HG03575 (cell line): ENCODE results near the gene SH3PXD2A.

Experiments
- ATAC-seq: cut with Tn5 transposase; IDR thresholded peaks from one replicate; pipeline ENCODE4 v1.9.1; 2021; ENCODE audit not compliant: unreplicated experiment, insufficient number of reproducible peaks, low FRiP score; ENCODE audit errors: extremely low read depth

SH3PXD2A gene

DNA sequence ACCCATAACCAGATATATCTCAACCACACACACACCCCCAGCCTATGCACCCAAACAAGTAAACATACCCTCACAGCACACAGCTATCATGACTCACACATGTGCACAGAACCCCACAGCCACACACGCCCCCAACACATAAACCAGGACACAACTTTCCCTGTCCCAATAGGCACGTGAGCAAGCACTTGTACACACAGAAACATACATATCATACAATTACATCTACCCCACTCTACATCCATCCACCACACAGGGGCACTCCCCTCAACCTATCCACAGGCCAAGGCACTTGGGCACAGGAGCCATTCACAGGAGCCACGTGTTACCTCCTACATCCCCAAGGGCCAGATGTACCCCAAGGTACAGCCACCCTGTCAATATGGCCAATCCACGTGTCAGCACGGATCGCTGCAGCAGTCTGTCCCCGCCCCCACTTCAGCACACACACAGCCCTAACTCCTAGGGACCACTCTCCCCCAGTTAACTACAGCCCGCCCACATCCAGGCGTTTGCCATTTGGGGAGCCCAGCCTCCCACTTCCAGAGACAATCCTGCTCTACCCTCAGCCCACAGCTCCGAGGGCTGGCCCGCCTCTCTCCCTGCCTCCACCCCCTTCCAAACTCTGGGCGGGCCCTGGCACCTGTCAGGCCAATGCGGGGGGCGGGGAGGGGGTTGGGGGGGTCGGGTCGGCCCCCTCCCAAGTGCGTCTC, 163.5 kb downstream of the SH3PXD2A start:
- ATAC-seq = no peak

DNA sequence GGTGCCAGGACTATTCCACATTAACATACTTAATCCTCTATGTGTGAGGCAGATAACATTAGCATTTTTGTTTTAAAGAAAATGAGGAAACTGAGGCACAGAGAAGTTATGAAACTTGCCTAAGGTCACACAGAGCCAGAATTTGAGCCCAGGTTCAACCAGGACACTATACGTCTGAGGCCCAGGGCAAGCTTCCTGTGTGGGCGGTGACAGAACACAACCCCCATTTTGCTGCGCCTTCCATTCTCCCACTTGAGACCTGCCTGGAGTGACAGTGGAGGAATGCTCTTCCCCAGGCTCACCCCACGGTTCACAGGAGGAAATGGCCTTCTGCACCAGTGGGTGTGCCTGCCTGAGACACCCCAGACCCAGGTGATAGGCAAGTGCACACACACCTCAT, 164.1 kb downstream of the SH3PXD2A start:
- no peak for ATAC-seq

DNA sequence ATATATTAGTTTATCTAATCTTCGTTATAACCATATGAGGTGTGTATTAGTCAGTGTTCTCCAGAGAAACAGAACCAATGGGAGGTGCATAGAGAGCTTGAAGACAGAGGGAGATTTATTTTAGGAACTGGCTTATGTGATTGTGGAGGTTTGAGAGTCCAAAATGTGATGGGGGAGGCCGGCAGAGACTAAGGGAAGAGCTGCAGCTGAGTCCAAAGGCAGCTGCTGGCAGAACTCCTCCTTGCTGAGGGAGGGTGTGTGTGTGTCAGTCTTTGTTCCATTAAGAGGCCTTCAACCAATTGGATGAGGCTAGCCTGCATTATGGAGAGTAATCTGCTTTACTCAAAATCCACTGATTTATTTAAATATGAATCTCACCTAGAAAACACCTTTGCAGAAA, 165.1 kb downstream of the SH3PXD2A start:
- ATAC-seq = no peak

DNA sequence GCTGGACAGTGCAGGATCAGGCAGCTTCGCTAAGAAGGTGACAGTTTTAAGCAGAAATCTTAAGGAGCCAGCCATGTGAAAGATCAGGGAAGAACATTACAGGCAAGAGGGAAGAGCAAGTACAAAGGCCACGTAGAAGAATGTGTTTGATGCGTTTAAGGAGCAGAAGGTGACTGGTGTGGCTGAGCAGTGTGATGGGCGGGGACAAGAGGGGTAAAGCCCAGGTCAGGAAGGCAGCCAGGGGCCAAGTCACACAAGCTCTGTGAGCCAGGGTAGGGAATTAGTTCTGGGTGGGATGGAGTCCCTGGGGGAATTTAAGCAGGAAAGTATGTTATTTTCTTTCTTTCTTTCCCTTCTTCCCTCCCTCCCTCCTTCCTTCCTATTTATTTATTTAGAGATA, 166.9 kb downstream of the SH3PXD2A start:
- no peak for ATAC-seq

DNA sequence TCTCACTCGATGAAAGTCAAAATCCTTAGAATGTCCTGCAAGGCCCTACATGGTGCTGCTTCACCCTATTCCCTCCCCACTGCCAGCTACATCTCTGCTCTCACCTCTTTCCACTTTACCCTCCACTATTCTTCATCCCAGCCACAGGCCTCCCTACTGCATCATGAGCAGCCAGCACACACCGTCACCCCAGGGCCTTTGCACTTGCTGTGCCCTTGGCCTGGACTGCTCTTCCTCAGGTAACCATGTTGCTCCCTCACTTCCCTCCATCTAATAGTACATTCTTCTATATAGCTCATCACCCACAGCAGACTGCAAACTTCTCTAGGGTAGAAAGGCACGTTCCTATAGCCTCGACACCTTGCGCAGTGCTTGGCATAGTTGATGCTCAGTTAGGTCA, 167.7 kb downstream of the SH3PXD2A start:
- ATAC-seq = no peak

DNA sequence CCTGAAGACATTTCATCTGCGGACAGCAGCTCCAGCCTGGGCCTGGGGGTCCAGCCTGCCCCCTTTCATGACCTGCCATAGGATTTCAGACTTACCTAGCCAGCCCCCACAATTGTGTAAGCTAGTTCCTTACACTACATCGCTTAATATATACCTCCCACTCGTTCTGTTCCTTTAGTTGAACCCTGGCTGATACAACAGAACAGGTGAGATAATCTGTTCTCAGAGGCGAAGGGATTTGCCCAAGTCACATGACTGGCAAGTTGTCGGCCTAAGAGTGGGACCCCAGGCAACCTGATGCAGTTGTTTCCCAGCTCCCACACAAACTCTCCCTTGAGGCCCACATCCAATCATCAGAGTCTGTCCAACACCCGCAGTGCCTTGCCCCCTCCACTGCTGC, 168.2 kb downstream of the SH3PXD2A start:
- ATAC-seq = no peak

DNA sequence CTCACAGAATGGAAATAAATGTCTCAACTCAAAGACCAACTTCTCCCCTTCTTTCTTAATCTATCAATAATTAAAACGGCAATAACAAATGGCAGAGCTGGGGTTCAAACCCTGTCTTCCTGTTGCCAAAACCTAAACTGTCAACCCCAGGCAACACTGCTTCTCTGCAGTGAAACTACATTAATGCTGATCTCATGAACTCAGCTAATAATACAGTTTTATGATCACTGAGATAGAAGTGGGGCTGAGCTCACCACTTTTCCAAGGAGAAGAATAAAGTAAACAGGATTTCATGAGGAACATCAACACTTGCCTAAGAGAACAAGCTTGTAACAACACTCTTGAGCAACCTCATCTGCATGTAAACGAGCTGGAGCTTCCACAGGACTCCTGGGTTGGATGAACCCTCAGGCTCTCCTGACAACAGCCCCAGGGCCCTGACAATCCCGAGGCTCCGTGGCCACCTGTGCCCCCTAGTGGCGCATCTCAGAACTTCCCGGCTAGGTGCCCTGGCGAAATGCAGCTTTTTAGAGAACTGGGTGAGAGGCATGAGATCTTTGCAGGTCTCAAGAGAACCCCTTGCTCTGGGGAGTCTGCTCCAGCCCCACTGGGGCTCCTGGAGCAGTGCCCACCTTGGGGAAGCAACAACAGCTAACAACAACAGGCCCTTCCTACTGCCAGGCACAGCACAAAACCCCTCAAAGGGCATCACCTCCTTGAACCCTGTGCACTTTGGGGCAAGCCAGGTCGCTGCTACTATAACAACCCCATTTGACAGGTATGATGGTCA, 169.3 kb downstream of the SH3PXD2A start:
- no peak for ATAC-seq

DNA sequence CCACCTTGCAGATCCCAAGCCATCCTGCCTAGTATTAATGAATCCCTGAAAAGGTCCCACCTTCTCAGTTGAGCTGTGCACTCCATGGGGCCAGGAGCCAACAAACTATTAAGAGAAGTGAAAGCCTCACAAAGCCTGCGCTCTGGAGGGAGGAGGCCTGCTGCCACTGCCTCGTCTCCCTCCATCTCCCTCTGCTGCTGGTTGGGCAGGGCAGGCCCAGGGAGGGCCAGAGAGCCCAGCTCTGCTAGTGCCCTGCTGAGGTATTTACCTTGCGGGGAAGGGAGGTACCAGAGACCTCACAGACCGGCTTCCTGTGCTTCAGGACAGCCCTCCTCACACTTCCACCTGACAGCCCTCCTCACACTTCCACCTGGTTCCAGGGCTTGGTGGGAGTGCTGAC, 171.5 kb downstream of the SH3PXD2A start:
- no peak for ATAC-seq

DNA sequence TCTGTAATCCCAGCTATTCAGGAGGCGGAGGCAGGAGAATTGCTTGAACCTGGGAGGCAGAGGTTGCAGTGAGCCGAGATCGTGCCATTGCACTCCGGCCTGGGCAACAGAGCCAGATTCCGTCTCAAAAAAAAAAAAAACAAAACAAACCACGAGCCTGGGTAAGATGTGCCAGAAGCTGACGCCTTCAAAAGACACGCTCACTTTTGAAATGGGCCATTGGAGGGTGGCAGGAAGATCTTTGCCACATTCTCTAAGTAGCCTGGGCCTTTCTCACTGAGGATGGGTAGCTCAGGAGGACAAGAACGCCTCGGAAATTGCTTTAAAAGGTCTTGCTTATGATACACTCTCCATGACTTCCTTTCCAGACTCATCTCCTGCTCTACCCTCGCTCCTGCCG, 172.7 kb downstream of the SH3PXD2A start:
- no peak for ATAC-seq

DNA sequence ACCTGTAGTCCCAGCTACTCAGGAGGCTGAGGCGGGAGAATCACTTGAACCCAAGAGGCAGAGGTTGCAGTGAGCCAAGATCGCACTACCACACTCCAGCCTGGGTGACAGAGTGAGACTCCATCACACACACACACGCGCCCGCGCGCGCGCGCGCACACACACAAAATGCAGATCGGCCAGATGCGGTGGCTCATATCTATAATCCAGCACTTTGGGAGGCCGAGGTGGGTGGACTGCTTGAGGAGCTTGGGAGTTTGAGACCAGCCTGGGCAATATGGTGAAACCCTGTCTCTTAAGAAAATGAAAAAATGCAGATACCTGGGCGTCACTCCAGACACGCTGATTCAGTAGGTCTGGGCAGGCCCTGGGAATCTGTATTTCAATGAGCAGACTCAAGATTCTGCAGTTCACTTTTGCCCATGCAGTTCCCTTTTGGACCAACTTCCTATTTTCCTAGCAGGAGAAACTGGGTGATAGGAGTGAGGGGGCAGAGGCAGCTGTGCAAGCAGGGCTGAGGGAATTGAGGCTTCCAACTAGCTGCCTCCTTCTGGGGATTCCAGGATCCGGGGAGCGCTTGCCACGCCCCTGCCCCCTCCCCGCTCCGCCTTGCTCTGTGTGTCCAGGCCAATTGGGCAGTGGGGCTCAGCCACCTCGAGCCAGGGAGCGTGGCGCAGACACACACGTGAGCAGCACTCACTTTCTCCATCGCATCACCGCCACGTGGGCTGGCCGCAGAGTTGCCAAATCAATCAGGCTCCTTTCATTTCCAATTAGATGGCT, 173.6 kb downstream of the SH3PXD2A start:
- ATAC-seq = no peak

DNA sequence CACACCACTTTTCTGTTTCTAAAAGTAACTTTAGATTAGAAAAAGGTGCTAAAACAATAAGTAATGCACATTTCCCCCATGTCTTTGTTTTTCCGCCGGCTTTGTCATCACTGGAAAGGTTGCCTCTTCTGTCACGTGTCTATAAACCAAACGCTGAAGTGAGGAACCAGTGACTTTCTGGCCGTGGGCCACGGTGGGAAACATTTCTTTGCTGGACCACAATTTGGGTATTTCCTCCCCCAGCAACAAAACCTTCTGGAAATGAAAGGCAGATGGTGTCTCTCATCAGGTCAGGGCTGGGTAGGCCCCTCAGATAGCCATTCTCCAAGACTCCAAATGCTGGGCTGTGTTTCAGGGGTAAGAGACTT, 174.5 kb downstream of the SH3PXD2A start:
- no peak for ATAC-seq

DNA sequence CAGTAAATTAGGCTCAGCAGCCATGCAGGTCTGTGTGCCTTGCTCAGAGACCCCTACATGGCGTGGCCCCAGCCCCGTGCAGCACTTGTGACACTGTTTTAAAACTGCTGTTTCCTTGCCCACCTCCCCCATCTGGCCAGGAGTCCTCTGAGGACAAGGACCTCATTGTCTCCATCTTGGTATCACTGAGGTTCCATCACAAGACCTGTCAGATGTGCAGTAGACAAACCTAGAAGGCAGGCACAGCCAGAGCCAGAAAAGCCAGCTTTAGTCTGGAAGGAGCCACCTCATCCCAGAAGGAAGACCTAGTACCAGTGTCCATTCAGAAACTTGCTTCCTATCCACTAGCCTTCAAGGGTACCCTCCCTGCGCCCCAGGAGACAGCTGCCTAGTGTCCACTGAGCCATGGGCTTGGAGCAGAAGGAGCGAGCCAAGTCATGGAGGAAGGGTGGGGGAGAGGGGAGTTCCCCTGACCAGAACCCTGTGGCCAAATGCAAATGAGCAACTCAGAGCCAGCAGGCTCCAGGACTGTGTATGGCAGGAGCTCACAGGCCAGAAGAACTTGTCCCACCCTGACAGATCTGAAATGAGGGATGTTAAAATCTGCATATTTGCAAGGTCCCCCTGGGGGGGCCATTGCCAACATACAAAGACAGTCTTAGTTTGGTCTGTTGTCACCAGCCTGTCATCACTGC, 176.1 kb downstream of the SH3PXD2A start:
- peak; percentile 52 for ATAC-seq

DNA sequence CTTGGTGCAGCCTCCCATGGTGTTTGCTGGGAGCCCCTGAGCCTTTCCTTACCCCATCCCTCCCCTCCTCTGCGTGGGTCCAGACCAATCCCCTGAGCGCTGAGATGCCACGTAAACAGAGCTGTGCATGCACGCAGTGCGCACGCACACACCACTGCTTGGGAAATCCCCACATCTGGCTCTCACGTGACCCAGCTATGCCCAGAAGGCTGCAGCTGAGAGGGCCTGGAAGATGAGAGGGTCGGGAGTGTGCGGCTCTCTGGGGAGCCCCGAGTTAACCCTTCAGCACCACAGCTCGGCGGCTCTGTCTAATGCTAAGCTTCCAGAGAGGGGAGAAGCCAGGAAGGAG, 177.2 kb downstream of the SH3PXD2A start:
- no peak for ATAC-seq

DNA sequence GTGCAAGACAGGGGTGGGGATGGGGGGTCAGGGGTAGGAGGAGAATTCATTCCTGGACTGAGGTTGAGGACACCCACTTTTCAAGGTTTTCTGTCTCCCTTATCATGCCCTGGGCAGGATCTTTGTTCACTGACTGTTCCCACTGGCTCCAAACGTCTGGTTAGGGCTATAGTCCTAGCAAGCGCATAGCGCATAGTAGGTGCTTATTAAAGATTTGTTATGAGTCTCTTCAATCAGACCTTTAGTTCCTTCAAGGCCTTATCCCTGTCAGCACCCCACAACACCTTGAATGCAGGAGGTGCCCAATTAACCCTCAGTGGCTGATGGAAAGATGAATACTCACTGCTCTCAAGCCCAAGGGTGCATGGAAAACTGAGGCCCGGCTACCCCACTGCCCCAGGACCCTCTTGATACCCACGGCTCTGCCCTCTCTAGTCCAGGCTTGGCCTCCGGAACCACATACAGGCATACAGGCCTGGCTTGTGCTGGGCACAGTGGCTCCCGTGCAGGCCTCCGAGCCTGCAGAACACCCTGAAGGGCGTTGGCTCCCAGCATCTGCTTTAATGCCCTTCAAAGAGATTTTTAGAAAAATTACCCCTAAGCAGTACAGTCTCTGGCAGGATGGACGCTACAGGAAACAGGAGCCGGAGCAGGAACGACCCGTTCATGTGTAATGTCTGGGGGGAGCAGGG, 177.7 kb downstream of the SH3PXD2A start:
- no peak for ATAC-seq

DNA sequence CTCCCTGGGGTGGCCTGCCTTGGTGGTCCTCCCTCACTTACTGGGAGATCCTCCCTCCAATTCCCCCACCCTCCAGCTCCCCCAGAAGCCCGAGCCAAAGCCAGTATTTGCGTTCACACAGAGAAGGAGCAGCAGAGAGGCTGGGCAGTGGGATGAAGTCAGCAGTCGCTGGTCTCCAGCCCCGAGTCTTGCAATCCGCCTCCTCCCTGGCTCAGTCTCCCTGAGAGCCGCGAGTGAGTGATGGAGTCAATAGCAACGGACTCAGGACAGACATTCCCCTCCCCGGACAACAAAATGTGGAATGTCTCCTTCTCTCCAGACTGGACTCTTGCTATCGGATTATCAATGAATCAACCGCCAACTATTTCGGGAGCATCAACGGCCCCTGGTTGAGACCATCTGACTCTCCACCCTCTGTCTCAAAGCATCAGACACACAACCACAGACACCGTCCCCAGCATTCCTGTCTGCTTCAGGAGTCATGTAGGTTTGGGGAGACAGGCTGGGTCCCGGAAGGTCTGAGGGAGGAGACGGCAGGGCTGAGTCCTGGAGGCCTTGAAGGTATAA, 178.4 kb downstream of the SH3PXD2A start:
- no peak for ATAC-seq

DNA sequence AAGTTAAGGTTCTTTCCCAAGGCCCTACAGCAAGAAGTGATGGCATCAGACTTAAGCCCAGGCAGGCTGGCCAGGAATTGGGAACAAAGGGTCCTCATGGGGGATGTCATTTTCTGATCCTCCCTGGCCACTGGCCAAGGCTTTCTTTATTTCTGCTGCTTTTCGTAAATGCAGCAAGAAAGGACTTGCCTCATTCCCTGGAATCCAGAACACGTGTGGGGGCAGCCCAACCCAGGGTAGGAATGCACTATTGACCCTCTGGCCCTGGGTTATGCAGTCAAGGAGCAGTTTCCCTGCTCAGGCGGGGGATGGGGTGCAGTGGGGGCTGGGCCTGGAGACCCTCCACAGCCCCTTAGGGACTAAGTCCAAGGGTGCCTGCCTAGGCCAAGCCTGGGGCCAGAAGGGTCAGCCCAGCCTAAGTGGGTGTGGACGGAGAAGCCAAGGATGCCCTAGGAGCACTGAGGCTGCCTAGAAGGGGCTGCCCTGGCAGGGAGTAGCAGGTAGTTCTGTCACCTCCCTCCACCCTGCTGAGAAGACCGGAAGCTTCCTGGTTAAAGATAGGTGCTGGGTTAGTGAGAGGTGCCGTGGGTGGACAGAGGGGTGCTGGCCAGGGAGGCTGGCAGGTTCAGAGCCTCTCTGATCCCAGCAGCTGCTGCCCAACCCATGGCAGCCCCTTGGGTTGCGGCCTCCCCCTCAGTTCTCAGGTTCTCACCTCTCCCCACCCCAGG, 179.2 kb downstream of the SH3PXD2A start:
- no peak for ATAC-seq

DNA sequence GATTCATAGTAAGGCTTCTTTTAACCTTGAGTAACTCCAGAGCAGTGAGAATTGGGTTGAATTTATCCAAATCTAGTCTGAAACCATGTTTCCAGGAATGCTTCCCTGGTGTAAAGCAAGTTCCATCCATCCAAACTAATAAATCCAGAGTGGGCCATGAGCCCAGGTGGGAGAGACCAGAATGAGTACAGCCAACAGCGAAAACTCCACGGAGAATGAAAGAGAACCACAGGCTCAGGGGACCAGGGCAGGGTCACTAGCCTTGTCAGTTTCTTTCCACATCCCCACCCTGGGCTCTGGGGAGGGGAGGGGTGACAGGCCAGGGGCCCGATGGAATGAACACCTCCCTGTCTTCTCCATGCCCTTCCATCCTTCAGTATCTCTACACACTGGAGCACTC, 181.8 kb downstream of the SH3PXD2A start:
- ATAC-seq = no peak

DNA sequence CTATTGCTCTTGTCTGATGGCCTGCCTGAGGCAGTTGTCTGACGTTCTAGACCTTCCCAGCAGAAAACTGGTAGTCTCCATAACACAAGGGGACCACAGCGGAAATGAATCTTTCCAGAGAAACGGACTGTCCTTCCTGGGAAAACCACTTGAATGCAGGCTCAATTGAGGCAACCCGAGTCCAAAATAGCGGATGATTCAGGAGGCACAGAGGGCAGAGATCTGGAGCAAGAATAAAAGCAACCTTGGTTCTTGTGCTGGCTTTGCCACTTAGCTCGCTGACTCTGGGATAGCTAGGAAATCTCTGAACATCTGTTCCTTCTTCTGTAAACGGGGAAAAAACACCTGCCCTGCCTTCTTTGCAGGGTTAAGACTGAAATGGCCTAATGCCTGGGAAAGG, 183.0 kb downstream of the SH3PXD2A start:
- ATAC-seq = no peak
